Hepatocyte (in vitro differentiated cells): ENCODE results near the gene TENM4.

ENCODE experiments used
- EZH2 ChIP-seq: fragments of 200-600 bp; sonication (generic); IDR thresholded peaks from 2 replicates; pipeline ENCODE4 v1.6.1; 2016; ENCODE audit warnings: antibody characterized with exemption, mild to moderate bottlenecking, borderline replicate concordance
- EZH2phosphoT487 ChIP-seq: fragments of 200-600 bp; sonication (generic); IDR thresholded peaks from one replicate; pipeline ENCODE4 v1.6.1; 2018; ENCODE audit warnings: antibody characterized with exemption, mild to moderate bottlenecking, low read depth, moderate library complexity; ENCODE audit not compliant: unreplicated experiment, severe bottlenecking
- TF ChIP-seq, protein P1 (sequence below): fragments of 200-600 bp; sonication (generic); IDR thresholded peaks from 2 replicates; pipeline ENCODE4 v1.5.1; 2016; ENCODE audit warnings: antibody characterized with exemption, mild to moderate bottlenecking; ENCODE audit not compliant: poor library complexity

DNA sequence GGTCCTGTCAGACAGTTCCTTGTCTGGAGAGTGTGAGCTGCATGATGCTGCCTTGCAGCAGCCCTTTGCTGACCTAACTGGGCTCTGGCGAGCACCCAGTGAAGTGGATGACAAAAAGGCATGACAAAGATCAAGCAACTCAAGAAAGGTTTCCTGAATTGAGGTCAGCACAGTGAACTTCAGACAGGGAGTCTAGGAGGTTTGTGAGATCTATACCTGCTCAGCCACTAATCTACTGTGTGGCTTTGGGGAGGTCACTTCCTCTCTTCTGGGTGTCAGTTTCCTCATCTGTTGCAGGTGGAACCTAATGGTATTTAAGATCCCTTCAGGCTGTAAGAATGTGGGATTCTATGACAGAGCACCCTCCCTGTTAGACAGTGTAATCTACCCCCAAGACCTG, 652.3 kb downstream of the TENM4 start:
- TF ChIP-seq, protein P1, sequence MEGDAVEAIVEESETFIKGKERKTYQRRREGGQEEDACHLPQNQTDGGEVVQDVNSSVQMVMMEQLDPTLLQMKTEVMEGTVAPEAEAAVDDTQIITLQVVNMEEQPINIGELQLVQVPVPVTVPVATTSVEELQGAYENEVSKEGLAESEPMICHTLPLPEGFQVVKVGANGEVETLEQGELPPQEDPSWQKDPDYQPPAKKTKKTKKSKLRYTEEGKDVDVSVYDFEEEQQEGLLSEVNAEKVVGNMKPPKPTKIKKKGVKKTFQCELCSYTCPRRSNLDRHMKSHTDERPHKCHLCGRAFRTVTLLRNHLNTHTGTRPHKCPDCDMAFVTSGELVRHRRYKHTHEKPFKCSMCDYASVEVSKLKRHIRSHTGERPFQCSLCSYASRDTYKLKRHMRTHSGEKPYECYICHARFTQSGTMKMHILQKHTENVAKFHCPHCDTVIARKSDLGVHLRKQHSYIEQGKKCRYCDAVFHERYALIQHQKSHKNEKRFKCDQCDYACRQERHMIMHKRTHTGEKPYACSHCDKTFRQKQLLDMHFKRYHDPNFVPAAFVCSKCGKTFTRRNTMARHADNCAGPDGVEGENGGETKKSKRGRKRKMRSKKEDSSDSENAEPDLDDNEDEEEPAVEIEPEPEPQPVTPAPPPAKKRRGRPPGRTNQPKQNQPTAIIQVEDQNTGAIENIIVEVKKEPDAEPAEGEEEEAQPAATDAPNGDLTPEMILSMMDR: no peak
- TF ChIP-seq EZH2 (no peak), EZH2phosphoT487 (no peak)
